ENCODE results near the gene RNF144A.

The RNF144A gene

GRCh38 chr2:7053650-7054265, 136.5 kb downstream of the RNF144A start:
- H3K27ac ChIP-seq (ENCODE audit: low read depth, low read length): no peak overlapping the region
- no peak overlapping the region for H3K4me3 ChIP-seq (ENCODE audit: low read length)
- no peak overlapping the region for H3K9ac ChIP-seq (ENCODE audit: low read depth, low read length)
- 89% methylated on average over 6 of the region's 6 CpGs for WGBS
- H3K36me3 ChIP-seq (ENCODE audit: insufficient read depth, low read length): no peaks in the 10 kb centered on the region
- peaks cover 7% of the 10 kb centered on the region; the same call in 1 of the 2 replicates for H3K4me1 ChIP-seq (ENCODE audit: insufficient read depth, low read length)
- H3K27me3 ChIP-seq (ENCODE audit: insufficient read depth, low read length): no peaks in the 10 kb centered on the region
- H3K9me3 ChIP-seq (ENCODE audit: insufficient read depth, low read depth, low read length): no peaks in the 10 kb centered on the region

GRCh38 chr2:7057865-7058400, 140.7 kb downstream of the RNF144A start:
- Histone ChIP-seq H3K4me3 (ENCODE audit: low read length) (no peak overlapping the region), H3K9ac (ENCODE audit: low read depth, low read length) (no peak overlapping the region), H3K36me3 (ENCODE audit: insufficient read depth, low read length) (no peaks in the 10 kb centered on the region), H3K9me3 (ENCODE audit: insufficient read depth, low read depth, low read length) (no peaks in the 10 kb centered on the region), H3K27me3 (ENCODE audit: insufficient read depth, low read length) (no peaks in the 10 kb centered on the region), H3K27ac (ENCODE audit: low read depth, low read length) (no peak overlapping the region), H3K4me1 (ENCODE audit: insufficient read depth, low read length) (peaks cover 5% of the 10 kb centered on the region; the same call in 1 of the 2 replicates)
- 96% methylated on average over 4 of the region's 4 CpGs for WGBS

DNA sequence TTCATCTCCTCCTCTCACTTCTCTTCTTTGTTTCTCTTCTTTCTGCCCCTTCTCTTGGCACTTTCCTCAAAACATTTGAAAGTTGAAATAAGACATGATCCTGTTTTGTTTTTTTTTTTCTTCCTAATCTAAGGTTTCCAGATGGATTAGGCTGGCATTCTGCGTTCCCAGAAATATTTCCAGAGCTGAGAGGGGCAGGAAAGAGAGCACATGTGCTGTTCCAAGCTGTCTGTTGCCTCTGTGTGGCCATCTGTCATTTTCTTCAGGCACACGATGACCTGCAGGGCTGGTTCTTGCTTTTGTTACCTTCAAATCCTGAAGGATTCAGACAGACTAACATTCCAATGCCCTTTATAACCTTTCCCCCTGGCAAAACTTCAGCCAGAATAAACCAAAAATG, 142.9 kb downstream of the RNF144A start:
- no peaks in the 10 kb centered on the region for H3K36me3 ChIP-seq (ENCODE audit: insufficient read depth, low read length)
- H3K27me3 ChIP-seq (ENCODE audit: insufficient read depth, low read length): no peaks in the 10 kb centered on the region
- no peak overlapping the region for H3K27ac ChIP-seq (ENCODE audit: low read depth, low read length)
- H3K9ac ChIP-seq (ENCODE audit: low read depth, low read length): no peak overlapping the region
- WGBS: 85% methylated on average over 2 of the region's 2 CpGs
- no peak overlapping the region for H3K4me3 ChIP-seq (ENCODE audit: low read length)
- H3K9me3 ChIP-seq (ENCODE audit: insufficient read depth, low read depth, low read length): no peaks in the 10 kb centered on the region
- H3K4me1 ChIP-seq (ENCODE audit: insufficient read depth, low read length): peaks cover 5% of the 10 kb centered on the region; the same call in 1 of the 2 replicates

DNA sequence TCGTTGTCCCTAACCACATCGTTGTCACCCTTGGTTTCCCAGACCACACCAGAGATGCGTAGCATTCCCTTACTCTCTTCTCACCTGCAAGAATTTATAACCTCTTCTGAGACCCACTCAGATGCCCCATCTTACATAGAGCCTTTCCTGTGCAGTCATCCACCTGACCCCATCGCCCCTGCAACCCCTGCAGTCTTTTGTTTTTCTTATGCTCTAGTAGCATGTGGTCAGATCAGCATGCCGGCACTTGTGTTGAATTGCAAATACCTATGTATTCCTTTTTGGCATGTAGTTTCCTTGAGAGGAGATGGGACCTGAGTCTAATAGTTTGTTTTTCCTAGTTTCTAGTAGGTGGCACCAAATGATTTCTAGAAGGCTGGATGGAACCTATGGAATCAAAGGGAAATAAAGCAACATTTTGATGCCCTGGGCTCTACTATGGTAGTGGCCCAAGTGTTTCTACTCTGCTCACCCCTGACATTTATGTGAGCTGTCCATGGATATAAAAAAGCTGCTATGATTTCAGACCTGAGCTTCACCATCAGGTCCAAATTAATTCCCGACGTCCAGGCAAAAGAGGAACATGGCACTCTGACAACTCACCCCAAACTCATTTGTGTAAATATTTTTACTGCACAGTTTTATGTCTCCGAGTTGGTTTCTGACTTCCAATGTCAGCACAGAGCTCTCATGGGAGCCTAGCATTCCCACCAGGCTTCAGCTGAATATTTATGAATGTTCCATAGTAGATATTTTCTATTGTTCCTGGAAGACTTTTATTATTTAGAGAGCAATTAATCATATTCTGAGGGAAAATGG, 143.6 kb downstream of the RNF144A start:
- Histone ChIP-seq H3K4me3 (ENCODE audit: low read length) (no peak overlapping the region), H3K27ac (ENCODE audit: low read depth, low read length) (no peak overlapping the region), H3K36me3 (ENCODE audit: insufficient read depth, low read length) (no peaks in the 10 kb centered on the region), H3K9ac (ENCODE audit: low read depth, low read length) (no peak overlapping the region), H3K4me1 (ENCODE audit: insufficient read depth, low read length) (peaks cover 5% of the 10 kb centered on the region; the same call in 1 of the 2 replicates), H3K9me3 (ENCODE audit: insufficient read depth, low read depth, low read length) (no peaks in the 10 kb centered on the region), H3K27me3 (ENCODE audit: insufficient read depth, low read length) (no peaks in the 10 kb centered on the region)
- 80% methylated on average over 8 of the region's 8 CpGs for WGBS

- Histone ChIP-seq H3K4me1 (ENCODE audit: insufficient read depth, low read length) (peaks cover 5% of the 10 kb centered on the region; the same call in 1 of the 2 replicates), H3K4me3 (ENCODE audit: low read length) (no peak overlapping the region), H3K27me3 (ENCODE audit: insufficient read depth, low read length) (no peaks in the 10 kb centered on the region), H3K9ac (ENCODE audit: low read depth, low read length) (no peak overlapping the region), H3K9me3 (ENCODE audit: insufficient read depth, low read depth, low read length) (no peaks in the 10 kb centered on the region), H3K36me3 (ENCODE audit: insufficient read depth, low read length) (no peaks in the 10 kb centered on the region), H3K27ac (ENCODE audit: low read depth, low read length) (no peak overlapping the region)
- WGBS: 92% methylated on average over 2 of the region's 3 CpGs
Observed at GRCh38 chr2:7061450-7061789, 144.2 kb downstream of the RNF144A start.

- 91% methylated on average over 3 of the region's 3 CpGs for WGBS
- no peaks in the 10 kb centered on the region for H3K9me3 ChIP-seq (ENCODE audit: insufficient read depth, low read depth, low read length)
Observed at GRCh38 chr2:7061921-7062320, 144.7 kb downstream of the RNF144A start.

DNA sequence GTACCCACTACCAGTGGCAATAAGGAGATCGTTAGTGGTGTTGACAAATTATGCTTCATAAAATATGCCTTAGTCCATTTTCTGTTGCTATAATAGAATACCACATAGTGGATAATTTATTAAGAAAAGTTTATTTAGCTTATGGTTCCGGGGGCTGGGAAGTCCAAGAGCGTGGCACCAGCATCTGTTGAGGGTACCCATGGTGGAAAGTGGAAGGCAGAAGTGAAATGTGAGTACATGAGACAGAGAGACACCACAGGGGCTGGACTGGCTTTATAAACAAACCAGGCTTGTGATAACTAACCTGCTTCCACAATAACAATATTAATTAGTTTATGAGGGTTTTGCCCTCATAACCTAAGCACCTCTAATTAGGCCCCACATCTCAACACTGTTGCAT, 146.6 kb downstream of the RNF144A start:
- no peak overlapping the region for H3K9ac ChIP-seq (ENCODE audit: low read depth, low read length)
- H3K4me1 ChIP-seq (ENCODE audit: insufficient read depth, low read length): peaks cover 5% of the 10 kb centered on the region; the same call in 1 of the 2 replicates
- no peaks in the 10 kb centered on the region for H3K36me3 ChIP-seq (ENCODE audit: insufficient read depth, low read length)
- 49% methylated on average over 2 of the region's 3 CpGs for WGBS
- H3K9me3 ChIP-seq (ENCODE audit: insufficient read depth, low read depth, low read length): no peaks in the 10 kb centered on the region
- no peak overlapping the region for H3K27ac ChIP-seq (ENCODE audit: low read depth, low read length)
- H3K27me3 ChIP-seq (ENCODE audit: insufficient read depth, low read length): no peaks in the 10 kb centered on the region
- no peak overlapping the region for H3K4me3 ChIP-seq (ENCODE audit: low read length)

More at GRCh38 chr2:7061921-7062320, 144.7 kb downstream of the RNF144A start:
- Histone ChIP-seq H3K4me3 (ENCODE audit: low read length) (no peak overlapping the region), H3K36me3 (ENCODE audit: insufficient read depth, low read length) (no peaks in the 10 kb centered on the region), H3K9ac (ENCODE audit: low read depth, low read length) (no peak overlapping the region), H3K27ac (ENCODE audit: low read depth, low read length) (no peak overlapping the region), H3K27me3 (ENCODE audit: insufficient read depth, low read length) (no peaks in the 10 kb centered on the region), H3K4me1 (ENCODE audit: insufficient read depth, low read length) (peaks cover 5% of the 10 kb centered on the region; the same call in 1 of the 2 replicates)

DNA sequence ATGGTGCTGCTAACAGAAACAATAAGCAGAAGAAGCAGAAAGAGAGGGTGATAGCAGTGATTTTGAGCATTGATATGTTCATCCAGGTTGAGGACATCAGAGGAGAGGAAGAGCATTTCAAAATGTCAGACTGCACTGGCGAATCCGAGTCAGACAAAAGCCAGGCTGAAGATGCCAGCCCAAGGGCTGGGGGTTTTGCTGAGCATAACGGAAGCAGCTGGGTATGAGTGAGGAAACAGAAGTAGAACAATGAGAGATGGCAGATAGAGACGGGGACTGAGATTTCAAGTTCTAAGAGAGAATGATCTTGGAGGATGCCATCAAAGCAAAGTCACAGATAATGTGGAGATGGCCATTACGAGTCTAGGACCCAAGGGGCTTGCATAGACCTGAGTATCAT, 151.2 kb downstream of the RNF144A start:
- 93% methylated on average over 5 of the region's 5 CpGs for WGBS
- H3K4me1 ChIP-seq (ENCODE audit: insufficient read depth, low read length): no peaks in the 10 kb centered on the region
- no peak overlapping the region for H3K4me3 ChIP-seq (ENCODE audit: low read length)
- no peak overlapping the region for H3K27ac ChIP-seq (ENCODE audit: low read depth, low read length)
- no peaks in the 10 kb centered on the region for H3K36me3 ChIP-seq (ENCODE audit: insufficient read depth, low read length)
- H3K9ac ChIP-seq (ENCODE audit: low read depth, low read length): no peak overlapping the region
- no peaks in the 10 kb centered on the region for H3K27me3 ChIP-seq (ENCODE audit: insufficient read depth, low read length)
- H3K9me3 ChIP-seq (ENCODE audit: insufficient read depth, low read depth, low read length): no peaks in the 10 kb centered on the region

- Histone ChIP-seq H3K27me3 (ENCODE audit: insufficient read depth, low read length) (no peaks in the 10 kb centered on the region), H3K9me3 (ENCODE audit: insufficient read depth, low read depth, low read length) (no peaks in the 10 kb centered on the region), H3K4me3 (ENCODE audit: low read length) (no peak overlapping the region), H3K27ac (ENCODE audit: low read depth, low read length) (no peak overlapping the region), H3K9ac (ENCODE audit: low read depth, low read length) (no peak overlapping the region), H3K4me1 (ENCODE audit: insufficient read depth, low read length) (no peaks in the 10 kb centered on the region), H3K36me3 (ENCODE audit: insufficient read depth, low read length) (no peaks in the 10 kb centered on the region)
- 78% methylated on average over 5 of the region's 5 CpGs for WGBS
Observed at GRCh38 chr2:7070483-7070882, 153.3 kb downstream of the RNF144A start.

GRCh38 chr2:7071154-7071553, 153.9 kb downstream of the RNF144A start:
- H3K9ac ChIP-seq (ENCODE audit: low read depth, low read length): no peak overlapping the region
- H3K4me3 ChIP-seq (ENCODE audit: low read length): no peak overlapping the region
- H3K27ac ChIP-seq (ENCODE audit: low read depth, low read length): no peak overlapping the region
- no peaks in the 10 kb centered on the region for H3K27me3 ChIP-seq (ENCODE audit: insufficient read depth, low read length)
- H3K9me3 ChIP-seq (ENCODE audit: insufficient read depth, low read depth, low read length): no peaks in the 10 kb centered on the region
- 97% methylated on average over 6 of the region's 6 CpGs for WGBS
- no peaks in the 10 kb centered on the region for H3K4me1 ChIP-seq (ENCODE audit: insufficient read depth, low read length)
- no peaks in the 10 kb centered on the region for H3K36me3 ChIP-seq (ENCODE audit: insufficient read depth, low read length)

DNA sequence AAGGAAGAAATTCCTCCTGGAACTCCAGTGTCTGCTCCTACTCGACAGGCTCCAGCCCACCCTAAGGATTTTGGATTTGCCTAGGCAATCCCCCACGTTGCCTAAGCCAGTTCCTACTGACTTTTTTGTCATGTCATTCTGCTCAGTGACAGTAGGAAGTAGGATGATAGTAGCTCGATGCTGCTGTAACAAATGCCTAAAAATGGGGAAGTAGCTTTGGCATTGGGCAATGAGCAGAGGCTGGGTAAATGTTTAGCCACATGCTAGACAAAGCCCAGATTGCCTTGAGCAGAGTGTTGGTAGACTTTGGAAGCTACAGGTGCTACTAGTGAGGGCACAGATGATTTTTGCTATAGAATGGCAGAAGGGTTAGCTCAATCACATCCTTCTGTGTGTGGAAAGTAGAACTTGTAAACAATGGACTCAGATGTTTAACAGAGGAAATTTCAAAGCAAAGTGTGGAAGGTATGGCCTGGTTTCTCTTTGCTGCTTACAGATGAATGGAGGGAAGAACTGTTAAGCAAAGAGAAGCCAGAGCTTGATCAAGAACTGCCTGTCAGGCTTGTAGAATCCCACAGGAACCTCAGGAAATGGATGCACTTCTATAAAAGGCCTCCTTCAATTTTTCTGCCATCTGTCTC, 154.8 kb downstream of the RNF144A start:
- Histone ChIP-seq H3K9ac (ENCODE audit: low read depth, low read length) (no peak overlapping the region), H3K27ac (ENCODE audit: low read depth, low read length) (no peak overlapping the region), H3K9me3 (ENCODE audit: insufficient read depth, low read depth, low read length) (no peaks in the 10 kb centered on the region), H3K4me1 (ENCODE audit: insufficient read depth, low read length) (no peaks in the 10 kb centered on the region), H3K27me3 (ENCODE audit: insufficient read depth, low read length) (no peaks in the 10 kb centered on the region), H3K36me3 (ENCODE audit: insufficient read depth, low read length) (no peaks in the 10 kb centered on the region), H3K4me3 (ENCODE audit: low read length) (no peak overlapping the region)
- 92% methylated on average over 3 of the region's 3 CpGs for WGBS

Data from HUES64 (cell line).